ENCODE measurements around the gene PRSS36.

Gene PRSS36

DNA sequence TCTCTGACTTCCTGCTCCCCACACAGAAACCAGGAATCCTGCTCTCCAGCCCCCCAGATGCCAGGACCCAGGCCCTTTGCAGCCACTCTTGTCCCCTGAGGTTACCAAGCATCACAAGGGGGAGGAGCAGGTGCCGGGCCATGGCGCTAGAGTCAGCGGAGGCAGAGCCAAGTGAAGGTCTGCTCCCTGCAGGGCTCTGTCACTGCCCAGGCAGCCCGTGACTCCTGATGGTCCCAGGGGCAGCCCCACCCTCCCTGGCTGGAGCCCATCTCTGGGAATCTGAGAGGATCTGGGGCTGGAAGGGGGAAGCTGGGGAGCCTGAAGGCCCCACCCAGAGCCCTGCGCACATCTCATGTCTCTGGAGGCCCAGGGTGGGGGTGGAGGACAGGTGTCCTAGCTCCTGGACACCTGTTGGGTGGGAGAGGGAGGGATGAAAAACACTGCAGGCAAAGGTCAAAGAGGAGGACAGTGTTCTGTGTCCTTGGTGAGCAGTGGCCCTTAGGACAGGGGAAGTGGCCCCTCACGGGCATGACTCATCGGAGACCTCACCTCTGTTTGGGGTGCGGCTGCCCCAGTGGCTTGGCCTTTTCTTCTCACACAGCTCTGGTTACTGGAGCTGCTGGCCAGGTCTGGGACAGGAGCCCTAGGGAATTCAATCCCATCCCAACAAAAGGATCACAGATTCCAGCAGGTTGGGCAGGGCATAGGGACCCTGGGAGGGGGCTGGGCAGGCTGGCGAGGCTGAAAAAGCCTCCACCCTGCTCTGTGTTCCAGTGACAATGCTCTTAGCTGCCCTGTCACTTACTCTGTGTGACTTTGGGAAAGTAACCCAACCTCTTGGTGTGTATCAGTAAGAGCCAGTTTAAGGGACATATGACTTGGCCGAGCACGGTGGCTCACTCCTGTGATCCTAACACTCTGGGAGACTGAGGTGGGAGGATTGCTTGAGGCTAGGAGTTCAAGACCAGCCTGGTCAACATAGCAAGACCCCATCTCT lies at the start of gene PRSS36:
Gene PRSS36, minus strand, starts transcription at position 173 of the 997 bp plus-strand sequence. Its CDS starts 31 bp downstream, at position 142.
- Histone ChIP-seq H2AFZ (ENCODE audit: low read depth, low read length) (no peak within 1 kb of the TSS), H4K20me1 (ENCODE audit: insufficient read depth, low read length) (no peaks in the 10 kb centered on the region), H3K79me2 (ENCODE audit: insufficient read depth, low read length) (no peaks in the 10 kb centered on the region), H3K9me3 (ENCODE audit: insufficient read depth, low read length, severe bottlenecking) (no peaks in the 10 kb centered on the region), H3K4me1 (ENCODE audit: insufficient read depth, low read length) (no peaks in the 10 kb centered on the region), H3K27ac (ENCODE audit: low read length) (no peak within 1 kb of the TSS), H3K27me3 (ENCODE audit: insufficient read depth, low read length, poor library complexity) (no peaks in the 10 kb centered on the region), H3K9ac (ENCODE audit: low read depth, low read length) (no peak within 1 kb of the TSS), H3K36me3 (ENCODE audit: insufficient read depth, low read length) (no peaks in the 10 kb centered on the region), H3K4me2 (ENCODE audit: insufficient read depth, low read length) (no peak within 1 kb of the TSS), H3K4me3 (ENCODE audit: low read depth in 1 of 2, low read length in 2 of 2) (no peak within 1 kb of the TSS)
- DNase-seq = no peak
- no peak for TF ChIP-seq EZH2 (IDR thresholded peaks at IDR 0.05; ENCODE audit: borderline replicate concordance, low read depth, low read length, severe bottlenecking)
- no peak for ATAC-seq (ENCODE audit: insufficient read depth, low read depth)

DNA sequence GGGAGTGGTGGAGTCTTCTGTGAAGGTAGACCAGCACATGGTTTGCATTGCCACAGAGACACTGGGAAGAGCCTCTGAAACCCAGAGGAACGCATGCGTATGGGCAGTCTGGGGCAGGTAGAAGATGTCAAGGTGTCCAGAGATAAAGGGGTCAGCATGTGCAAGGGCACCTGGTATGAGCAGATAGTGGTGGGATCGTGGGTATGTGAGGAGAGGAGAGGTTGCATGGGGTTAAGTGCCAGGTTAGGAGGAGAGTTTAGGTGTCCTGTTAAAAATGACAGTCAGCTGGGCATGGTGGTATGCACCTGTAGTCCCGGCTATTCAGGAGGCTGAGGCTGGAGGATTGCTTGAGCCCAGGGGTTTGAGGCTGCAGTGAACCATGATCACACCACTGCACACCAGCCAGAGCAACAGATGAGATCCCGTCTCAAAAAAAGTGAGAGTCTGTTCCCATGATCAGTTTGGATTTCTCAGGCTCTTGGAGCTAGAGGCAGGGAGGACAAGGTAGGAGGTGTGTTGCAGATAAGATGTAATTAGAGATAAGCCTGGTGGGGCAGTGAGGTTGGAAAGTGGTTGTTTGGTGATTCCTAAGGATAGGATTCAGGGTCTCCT lies 49.7 kb upstream of the PRSS36 start:
- no peak overlapping the region for H3K4me2 ChIP-seq (ENCODE audit: insufficient read depth, low read length)
- TF ChIP-seq, protein P1, sequence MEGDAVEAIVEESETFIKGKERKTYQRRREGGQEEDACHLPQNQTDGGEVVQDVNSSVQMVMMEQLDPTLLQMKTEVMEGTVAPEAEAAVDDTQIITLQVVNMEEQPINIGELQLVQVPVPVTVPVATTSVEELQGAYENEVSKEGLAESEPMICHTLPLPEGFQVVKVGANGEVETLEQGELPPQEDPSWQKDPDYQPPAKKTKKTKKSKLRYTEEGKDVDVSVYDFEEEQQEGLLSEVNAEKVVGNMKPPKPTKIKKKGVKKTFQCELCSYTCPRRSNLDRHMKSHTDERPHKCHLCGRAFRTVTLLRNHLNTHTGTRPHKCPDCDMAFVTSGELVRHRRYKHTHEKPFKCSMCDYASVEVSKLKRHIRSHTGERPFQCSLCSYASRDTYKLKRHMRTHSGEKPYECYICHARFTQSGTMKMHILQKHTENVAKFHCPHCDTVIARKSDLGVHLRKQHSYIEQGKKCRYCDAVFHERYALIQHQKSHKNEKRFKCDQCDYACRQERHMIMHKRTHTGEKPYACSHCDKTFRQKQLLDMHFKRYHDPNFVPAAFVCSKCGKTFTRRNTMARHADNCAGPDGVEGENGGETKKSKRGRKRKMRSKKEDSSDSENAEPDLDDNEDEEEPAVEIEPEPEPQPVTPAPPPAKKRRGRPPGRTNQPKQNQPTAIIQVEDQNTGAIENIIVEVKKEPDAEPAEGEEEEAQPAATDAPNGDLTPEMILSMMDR (IDR thresholded peaks at IDR 0.05; ENCODE audit: borderline replicate concordance, extremely low read depth, low read length, poor library complexity, severe bottlenecking) = no peak
- TF ChIP-seq EZH2 (IDR thresholded peaks at IDR 0.05; ENCODE audit: borderline replicate concordance, low read depth, low read length, severe bottlenecking) = no peak
- DNase-seq (no peak), ATAC-seq (ENCODE audit: insufficient read depth, low read depth) (no peak)
- peaks cover 37% of the 10 kb centered on the region; the same call in 1 of the 2 replicates for H4K20me1 ChIP-seq (ENCODE audit: insufficient read depth, low read length)
- H3K79me2 ChIP-seq (ENCODE audit: insufficient read depth, low read length) = peaks cover 6% of the 10 kb centered on the region; the same call in 1 of the 2 replicates
- no peak overlapping the region for H3K27ac ChIP-seq (ENCODE audit: low read length)
- H3K9ac ChIP-seq (ENCODE audit: low read depth, low read length) = no peak overlapping the region
- H3K4me1 ChIP-seq (ENCODE audit: insufficient read depth, low read length) = peaks cover 26% of the 10 kb centered on the region
- H3K27me3 ChIP-seq (ENCODE audit: insufficient read depth, low read length, poor library complexity) = peaks cover 12% of the 10 kb centered on the region
- H2AFZ ChIP-seq (ENCODE audit: low read depth, low read length) = no peak overlapping the region
- peaks cover 30% of the 10 kb centered on the region for H3K36me3 ChIP-seq (ENCODE audit: insufficient read depth, low read length)
- H3K9me3 ChIP-seq (ENCODE audit: insufficient read depth, low read length, severe bottlenecking) = no peaks in the 10 kb centered on the region
- H3K4me3 ChIP-seq (ENCODE audit: low read depth in 1 of 2, low read length in 2 of 2) = no peak overlapping the region

DNA sequence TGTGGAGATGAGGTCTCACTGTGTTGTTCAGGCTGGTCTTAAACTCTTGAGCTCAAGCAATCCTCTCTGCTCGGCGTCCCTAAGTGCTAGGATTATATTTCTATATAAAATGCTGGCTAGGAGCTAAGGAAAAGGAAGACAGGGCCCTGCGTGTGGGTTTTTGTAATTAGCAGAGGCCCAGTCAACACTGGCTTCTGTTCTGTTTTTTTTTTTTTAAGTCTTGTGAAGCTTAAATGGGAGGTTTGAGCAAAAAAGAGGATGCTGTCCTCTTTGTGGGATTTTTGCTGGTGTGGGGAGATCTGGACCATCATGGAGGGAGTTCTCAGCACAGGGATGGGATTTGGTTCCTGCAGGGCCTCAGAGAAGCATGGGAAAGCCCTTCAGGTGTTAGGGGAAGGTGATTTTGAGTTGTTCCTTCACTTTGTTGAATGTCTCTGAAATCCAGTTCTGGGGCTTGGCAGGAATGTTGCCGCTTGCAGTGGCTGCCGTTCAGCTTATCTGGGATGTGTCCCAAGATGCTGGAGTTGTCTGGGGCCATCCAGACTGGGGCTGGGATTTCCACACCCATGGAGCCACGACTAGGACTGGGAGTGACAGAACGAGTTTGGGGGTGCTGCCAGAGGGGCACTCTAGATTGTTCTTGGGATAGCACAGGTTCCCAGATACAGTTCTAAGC lies 48.5 kb upstream of the PRSS36 start:
- peaks cover 26% of the 10 kb centered on the region for H3K4me1 ChIP-seq (ENCODE audit: insufficient read depth, low read length)
- no peak overlapping the region for H3K27ac ChIP-seq (ENCODE audit: low read length)
- peaks cover 42% of the 10 kb centered on the region for H3K36me3 ChIP-seq (ENCODE audit: insufficient read depth, low read length)
- no peak for TF ChIP-seq EZH2 (IDR thresholded peaks at IDR 0.05; ENCODE audit: borderline replicate concordance, low read depth, low read length, severe bottlenecking)
- TF ChIP-seq, protein P1 (IDR thresholded peaks at IDR 0.05; ENCODE audit: borderline replicate concordance, extremely low read depth, low read length, poor library complexity, severe bottlenecking) = no peak
- no peak overlapping the region for H2AFZ ChIP-seq (ENCODE audit: low read depth, low read length)
- H4K20me1 ChIP-seq (ENCODE audit: insufficient read depth, low read length) = peaks cover 47% of the 10 kb centered on the region; the same call in 1 of the 2 replicates
- ATAC-seq (ENCODE audit: insufficient read depth, low read depth) = no peak
- H3K79me2 ChIP-seq (ENCODE audit: insufficient read depth, low read length) = peaks cover 8% of the 10 kb centered on the region; the same call in 1 of the 2 replicates
- H3K4me3 ChIP-seq (ENCODE audit: low read depth in 1 of 2, low read length in 2 of 2) = no peak overlapping the region
- H3K27me3 ChIP-seq (ENCODE audit: insufficient read depth, low read length, poor library complexity) = peaks cover 12% of the 10 kb centered on the region
- H3K4me2 ChIP-seq (ENCODE audit: insufficient read depth, low read length) = no peak overlapping the region
- no peak for DNase-seq
- H3K9ac ChIP-seq (ENCODE audit: low read depth, low read length) = no peak overlapping the region
- no peaks in the 10 kb centered on the region for H3K9me3 ChIP-seq (ENCODE audit: insufficient read depth, low read length, severe bottlenecking)

Data from DND-41 (cell line).